GM18861 (cell line): ENCODE results near the gene AIF1.

ENCODE experiments used
- ATAC-seq: cut with Tn5 transposase; IDR thresholded peaks from one replicate; pipeline ENCODE4 v1.9.1; 2021; ENCODE audit not compliant: unreplicated experiment

AIF1 gene

GRCh38 chr6:31614684-31615578 lies at the start of gene AIF1:
Gene AIF1, plus strand, starts transcription at chr6:31615234. Its CDS starts 96 bp downstream, at chr6:31615330.
- ATAC-seq: no peak

GRCh38 chr6:31567531-31568370 lies 47.3 kb upstream of the AIF1 start:
- no peak for ATAC-seq

GRCh38 chr6:31568537-31568961 lies 46.5 kb upstream of the AIF1 start:
- peak; percentile 62 for ATAC-seq

GRCh38 chr6:31569861-31570536 lies 45.0 kb upstream of the AIF1 start:
- no peak for ATAC-seq

GRCh38 chr6:31572041-31572911 lies 42.8 kb upstream of the AIF1 start, which contains the start of gene LTA:
Gene LTA, plus strand, starts transcription at chr6:31572289. Its CDS starts 454 bp downstream, at chr6:31572743.
- ATAC-seq: no peak

- no peak for ATAC-seq
Measured at GRCh38 chr6:31573239-31574105, 41.6 kb upstream of the AIF1 start.

GRCh38 chr6:31574106-31575061 lies 40.6 kb upstream of the AIF1 start:
- ATAC-seq: no peak

- ATAC-seq: no peak
Measured at GRCh38 chr6:31575335-31575901, 39.6 kb upstream of the AIF1 start, which contains the start of gene TNF. Gene TNF, plus strand, starts transcription at chr6:31575565. Its CDS starts 177 bp downstream, at chr6:31575742.

- no peak for ATAC-seq
Measured at GRCh38 chr6:31575952-31576685, 38.9 kb upstream of the AIF1 start.

- ATAC-seq: no peak
Measured at GRCh38 chr6:31576897-31577578, 38.0 kb upstream of the AIF1 start.

- no peak for ATAC-seq
Measured at GRCh38 chr6:31577579-31577966, 37.5 kb upstream of the AIF1 start.

- ATAC-seq: no peak
Measured at GRCh38 chr6:31578184-31579118, 36.6 kb upstream of the AIF1 start.

- no peak for ATAC-seq
Measured at GRCh38 chr6:31579119-31579505, 35.9 kb upstream of the AIF1 start.

GRCh38 chr6:31579546-31580437 lies 35.2 kb upstream of the AIF1 start:
- no peak for ATAC-seq

GRCh38 chr6:31580438-31580740 lies 34.6 kb upstream of the AIF1 start:
- ATAC-seq: no peak
